IMR-90 (cell line): Measurements from ENCODE around the gene SEC24D.

ENCODE experiments used
- CEBPB ChIP-seq: IDR thresholded peaks from 2 replicates; pipeline ENCODE4 v1.6.1; 2012; ENCODE audit warnings: low read depth, low read length, improper control_type of control experiment
- RAD21 ChIP-seq: IDR thresholded peaks from 2 replicates; pipeline ENCODE4 v1.6.1; 2012; ENCODE audit warnings: low read length, improper control_type of control experiment
- RCOR1 ChIP-seq: IDR thresholded peaks from 2 replicates; pipeline ENCODE4 v1.6.1; 2012; ENCODE audit warnings: mild to moderate bottlenecking, low read length, improper control_type of control experiment; ENCODE audit not compliant: insufficient replicate concordance
- TF ChIP-seq, protein P1 (sequence below): conservative IDR thresholded peaks from 2 replicates; pipeline ENCODE4 v1.5.1; 2012; ENCODE audit warnings: mild to moderate bottlenecking, low read depth, low read length, improper control_type of control experiment

DNA sequence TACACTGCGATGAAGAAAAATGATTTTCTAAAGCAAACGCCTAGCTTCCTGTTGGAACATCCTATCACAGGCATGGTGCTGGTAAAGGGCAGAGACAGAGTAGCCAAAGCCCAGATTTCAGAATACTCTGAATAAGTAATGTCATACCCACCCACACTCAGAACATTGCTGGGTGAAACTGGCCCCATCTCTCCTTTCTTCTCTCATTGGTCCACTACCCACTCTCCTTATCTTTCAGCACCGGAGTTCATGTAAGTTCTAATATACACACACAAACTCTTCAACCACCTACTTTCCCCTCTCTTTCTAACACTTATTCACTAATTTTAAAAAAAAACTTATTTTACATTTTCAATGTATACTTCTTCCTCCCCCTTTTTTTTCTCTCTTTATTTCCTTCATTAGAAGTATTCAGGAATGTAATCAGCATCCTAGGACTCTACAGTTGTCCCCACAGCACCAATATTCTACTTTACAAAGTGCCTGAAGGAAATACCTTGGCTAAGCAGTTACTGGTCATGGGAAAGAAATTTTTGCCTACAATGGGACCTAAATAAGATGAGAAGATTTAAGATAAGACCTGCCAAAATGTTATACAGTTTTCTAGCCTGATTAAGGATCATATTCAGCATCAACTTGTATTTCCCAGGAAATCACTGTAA, 63.0 kb downstream of the SEC24D start:
- TF ChIP-seq, protein P1, sequence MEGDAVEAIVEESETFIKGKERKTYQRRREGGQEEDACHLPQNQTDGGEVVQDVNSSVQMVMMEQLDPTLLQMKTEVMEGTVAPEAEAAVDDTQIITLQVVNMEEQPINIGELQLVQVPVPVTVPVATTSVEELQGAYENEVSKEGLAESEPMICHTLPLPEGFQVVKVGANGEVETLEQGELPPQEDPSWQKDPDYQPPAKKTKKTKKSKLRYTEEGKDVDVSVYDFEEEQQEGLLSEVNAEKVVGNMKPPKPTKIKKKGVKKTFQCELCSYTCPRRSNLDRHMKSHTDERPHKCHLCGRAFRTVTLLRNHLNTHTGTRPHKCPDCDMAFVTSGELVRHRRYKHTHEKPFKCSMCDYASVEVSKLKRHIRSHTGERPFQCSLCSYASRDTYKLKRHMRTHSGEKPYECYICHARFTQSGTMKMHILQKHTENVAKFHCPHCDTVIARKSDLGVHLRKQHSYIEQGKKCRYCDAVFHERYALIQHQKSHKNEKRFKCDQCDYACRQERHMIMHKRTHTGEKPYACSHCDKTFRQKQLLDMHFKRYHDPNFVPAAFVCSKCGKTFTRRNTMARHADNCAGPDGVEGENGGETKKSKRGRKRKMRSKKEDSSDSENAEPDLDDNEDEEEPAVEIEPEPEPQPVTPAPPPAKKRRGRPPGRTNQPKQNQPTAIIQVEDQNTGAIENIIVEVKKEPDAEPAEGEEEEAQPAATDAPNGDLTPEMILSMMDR = no peak
- TF ChIP-seq RCOR1 (no peak), CEBPB (no peak), RAD21 (no peak)
